DMS 273 treated with DMSO at 0.1 percent for 48 hours (cell line): Measurements from ENCODE around the gene TMPRSS13.

ENCODE experiments used
- DNase-seq: peaks from one replicate; lab custom pipeline; 2025; lab: John Stamatoyannopoulos, UW

The TMPRSS13 gene

GRCh38 chr11:117852309-117852708, 76.9 kb downstream of the TMPRSS13 start:
- DNase-seq, result no peak

DNA sequence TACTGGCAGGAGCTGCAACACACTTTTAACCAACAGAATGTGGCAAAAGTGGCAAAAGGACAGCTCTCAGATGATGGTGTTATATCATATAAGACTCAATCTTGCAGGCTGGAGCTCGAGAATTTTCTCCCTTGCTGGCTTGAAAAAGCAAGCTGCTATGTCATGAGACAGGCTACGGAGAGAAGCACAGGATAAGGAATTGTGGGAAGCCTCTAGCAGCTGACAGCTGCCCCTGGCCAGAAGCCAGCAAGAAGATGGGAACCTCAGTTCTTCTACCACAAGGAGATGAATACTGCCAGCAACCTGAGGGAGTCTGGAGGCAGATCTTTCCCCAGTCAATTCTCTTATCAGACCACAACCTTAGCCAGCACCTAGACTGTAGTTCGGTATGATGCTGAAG, 77.3 kb downstream of the TMPRSS13 start:
- DNase-seq, result no peak

DNA sequence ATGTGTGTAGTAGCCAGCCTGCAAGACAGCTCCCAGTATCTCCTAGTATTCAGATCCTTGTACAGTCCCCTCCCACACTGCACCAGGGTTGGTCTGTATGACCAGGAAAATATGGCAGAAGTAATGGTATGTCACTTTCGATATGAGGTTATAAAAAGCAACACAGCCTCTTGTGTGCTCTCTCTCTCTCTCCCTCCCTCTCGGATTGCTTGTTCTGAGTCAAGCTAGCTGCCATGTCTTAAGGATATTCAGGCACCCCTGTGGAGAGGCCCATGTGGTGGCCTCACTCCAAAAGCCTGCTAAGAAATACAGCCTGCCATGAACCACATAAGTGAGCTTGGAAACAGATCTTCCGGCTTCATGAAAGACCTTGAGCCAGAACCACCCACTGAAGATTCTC, 78.1 kb downstream of the TMPRSS13 start:
- no peak for DNase-seq
